GM19240 (cell line): ENCODE data around the gene MRPS9.
A peak's percentile ranks its signal among the peaks of the same experiment; 100 is the strongest.

Experiments
- DNase-seq: peaks from one replicate; pipeline ENCODE4 v3.0.0; 2011; ENCODE audit warnings: low spot score; ENCODE audit not compliant: insufficient read length

Gene MRPS9

DNA sequence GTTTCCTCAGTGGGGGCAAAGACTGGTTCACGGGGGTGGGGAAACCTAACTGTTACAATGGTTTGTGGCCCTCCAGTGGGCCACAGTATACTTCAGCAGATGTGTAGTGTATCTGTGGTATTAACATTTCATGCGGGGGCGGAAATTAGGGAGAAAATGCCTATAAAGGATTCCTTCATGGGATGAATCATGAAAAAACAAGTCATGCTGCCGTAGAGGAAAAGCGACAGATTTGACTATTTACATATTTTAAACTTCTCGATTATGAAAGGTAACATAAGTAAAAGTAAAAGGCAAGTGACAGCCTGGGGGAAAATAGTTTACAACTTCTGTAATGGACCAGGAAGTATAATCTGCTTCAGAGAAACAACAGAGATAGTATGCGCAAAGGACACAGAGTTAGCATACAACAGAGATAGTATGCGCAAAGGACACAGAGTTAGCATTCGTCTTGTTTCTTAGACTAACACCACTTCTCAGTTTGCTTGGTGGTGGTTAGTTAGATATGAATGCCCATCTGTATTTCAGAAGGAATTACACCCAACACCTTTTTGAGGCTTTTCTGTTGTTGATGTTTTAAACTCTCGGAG, 41.1 kb downstream of the MRPS9 start:
- DNase-seq, result no peak

GRCh38 chr2:105080461-105080860, 42.6 kb downstream of the MRPS9 start:
- no peak for DNase-seq

- DNase-seq, result no peak
Measured at GRCh38 chr2:105081006-105081601, 43.2 kb downstream of the MRPS9 start.

GRCh38 chr2:105082107-105082506, 44.2 kb downstream of the MRPS9 start:
- DNase-seq, result no peak

- DNase-seq, result no peak
Measured at GRCh38 chr2:105085525-105085924, 47.7 kb downstream of the MRPS9 start.

DNA sequence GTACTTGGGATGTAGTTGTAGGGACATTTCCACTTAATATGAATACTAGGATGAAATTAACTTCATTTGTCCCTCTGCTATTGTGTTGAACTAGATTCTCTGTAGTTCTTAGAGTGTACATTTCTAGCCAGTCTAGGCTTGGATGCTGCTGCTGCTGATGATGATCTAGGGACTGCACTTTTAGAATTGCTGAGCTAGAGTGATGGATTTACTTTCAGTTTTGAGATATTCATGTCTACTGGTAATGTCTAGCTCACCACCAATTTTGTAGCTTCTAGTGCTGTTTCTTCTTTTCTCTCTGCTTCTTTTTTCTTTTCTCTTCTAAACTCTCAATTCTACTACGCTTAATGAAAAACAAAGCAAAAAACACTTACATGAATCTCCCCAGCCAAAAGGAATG, 49.4 kb downstream of the MRPS9 start:
- DNase-seq, result no peak

- DNase-seq, result no peak
Measured at GRCh38 chr2:105090091-105090490, 52.2 kb downstream of the MRPS9 start.

DNA sequence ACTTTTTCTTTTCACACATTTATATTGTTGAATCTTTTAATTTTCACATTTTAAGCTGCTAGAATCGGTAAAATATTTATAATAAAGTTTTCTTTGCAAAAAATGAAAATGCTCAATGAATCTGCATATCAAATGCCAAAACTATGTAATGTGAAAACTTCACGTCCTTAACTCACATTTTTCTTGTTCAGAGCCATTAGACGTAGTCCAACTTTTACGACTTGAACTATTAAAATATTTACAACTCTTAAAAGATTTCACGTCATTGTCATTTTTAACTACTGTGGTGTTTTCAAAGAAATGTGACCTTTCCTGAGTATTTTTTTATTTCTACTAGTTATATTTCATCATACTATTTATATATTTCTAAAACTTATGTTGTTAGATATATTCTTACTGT, 54.9 kb downstream of the MRPS9 start:
- no peak for DNase-seq

DNA sequence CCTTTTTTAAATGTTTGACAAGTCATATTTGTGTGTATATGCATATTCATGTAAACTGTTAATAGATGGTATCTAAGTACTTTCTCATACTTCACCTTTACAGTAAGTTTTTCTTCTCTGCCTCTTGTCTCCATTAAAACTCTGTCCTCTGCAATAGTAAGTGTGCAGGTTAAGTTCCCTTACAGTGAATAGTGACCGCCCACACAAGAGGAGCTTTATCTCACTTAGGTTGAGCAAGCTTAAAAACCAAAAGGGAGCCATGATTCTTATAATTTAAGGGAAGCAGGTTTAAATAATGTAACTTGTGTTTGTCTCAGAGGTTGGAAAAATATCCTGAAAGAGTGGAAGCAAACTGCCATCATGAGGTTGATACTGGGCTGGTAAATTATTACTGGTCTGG, 61.3 kb downstream of the MRPS9 start:
- DNase-seq, result no peak

DNA sequence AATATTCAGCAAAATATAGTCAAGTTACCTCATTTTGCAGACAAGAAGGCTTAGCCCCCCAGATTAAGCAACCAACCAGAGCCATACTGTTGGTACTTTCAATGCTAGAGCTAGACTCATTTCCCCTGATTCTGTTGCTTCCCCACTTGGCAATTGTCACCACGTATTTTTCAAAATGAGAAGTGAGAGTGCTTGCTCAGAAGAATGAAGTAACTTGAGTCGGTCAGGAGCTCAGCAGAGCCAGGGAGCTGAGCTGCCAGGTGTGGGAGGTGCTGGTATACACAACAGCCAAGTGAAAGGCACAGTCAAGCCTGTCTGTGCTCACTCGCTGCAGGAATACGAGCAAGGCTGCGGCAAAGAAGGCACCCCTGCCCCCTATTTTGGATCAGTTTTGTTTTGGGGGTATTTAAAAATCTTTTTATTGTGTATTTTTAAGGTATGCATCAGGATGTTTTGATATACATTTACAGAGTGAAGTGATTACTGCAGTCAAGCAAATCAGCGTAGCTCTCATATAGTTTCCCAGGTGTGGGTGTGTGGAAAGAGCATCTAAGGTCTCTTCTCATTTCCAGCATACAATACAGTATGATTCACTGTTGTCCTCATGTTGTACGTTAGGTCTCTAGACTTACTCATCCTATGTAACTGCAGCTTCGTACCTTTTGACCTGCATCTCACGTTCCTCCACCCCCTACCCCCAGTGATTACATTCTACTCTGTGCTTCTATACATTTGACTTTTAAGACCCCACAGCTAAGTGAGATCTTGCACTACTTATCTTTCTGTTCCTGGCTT, 62.4 kb downstream of the MRPS9 start:
- DNase-seq, result no peak

DNA sequence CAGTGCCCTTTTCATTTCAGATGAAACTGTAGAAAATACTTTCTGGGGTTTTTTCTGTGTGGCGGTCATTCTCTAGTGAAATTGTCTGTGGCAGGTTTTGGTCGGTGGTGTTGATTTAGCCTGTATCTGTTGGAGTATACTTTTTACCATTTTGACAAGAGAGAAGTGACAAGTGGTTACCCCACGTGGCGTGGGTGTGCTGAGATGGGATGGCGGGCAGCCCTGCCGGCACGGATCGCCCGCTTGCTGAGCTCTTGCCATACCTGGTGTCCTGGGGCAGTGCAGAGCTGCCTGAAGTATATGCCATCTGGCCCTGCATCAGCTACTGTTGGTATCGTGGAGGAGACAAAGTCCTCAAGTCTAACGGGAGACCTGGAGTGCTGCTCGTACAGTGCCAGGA, 64.1 kb downstream of the MRPS9 start:
- no peak for DNase-seq

GRCh38 chr2:105102963-105103421, 65.1 kb downstream of the MRPS9 start:
- no peak for DNase-seq

DNA sequence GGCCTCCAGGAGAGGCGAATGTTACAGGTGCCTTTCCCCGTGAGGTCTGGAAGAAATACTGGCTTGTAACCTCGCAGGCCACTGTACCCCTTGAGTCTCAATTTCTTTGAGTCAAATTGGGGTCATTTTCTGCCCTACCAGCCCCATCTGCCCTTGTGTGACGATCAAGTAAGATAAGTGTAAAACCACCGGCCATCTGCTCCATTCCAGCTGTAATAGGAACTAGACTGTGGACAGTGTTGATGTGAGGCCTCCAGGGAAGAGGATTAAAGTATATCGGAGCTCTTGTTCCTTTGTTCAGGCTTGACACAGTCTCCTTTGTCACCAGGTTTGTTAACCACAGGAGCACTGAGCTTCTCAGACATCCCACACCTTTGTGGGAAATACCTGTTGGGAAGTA, 65.6 kb downstream of the MRPS9 start:
- no peak for DNase-seq

DNA sequence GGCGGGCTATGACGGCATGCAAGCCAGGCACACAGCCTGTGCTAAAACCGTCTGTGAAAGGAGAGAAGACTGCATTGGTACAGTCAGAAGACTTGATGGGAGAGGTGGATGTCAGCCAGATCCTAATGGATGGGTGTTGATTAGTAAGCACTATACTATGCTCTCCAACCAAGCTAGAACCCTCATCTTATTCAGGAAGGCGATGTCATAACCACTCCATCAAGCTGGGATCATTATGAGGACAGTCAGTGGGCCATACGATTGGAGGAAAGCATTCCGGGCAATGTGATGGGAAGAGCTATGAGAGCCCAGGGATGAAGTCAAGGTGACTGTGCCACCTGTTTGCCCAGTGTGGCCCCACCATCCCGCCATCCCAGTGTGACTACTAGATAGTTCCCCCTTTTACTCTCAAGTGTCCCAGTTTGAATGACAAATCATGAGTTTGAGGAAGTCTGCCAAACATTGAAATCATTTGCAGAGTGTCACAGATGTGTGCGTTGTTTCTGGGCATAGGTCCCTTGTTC, 66.4 kb downstream of the MRPS9 start:
- no peak for DNase-seq

DNA sequence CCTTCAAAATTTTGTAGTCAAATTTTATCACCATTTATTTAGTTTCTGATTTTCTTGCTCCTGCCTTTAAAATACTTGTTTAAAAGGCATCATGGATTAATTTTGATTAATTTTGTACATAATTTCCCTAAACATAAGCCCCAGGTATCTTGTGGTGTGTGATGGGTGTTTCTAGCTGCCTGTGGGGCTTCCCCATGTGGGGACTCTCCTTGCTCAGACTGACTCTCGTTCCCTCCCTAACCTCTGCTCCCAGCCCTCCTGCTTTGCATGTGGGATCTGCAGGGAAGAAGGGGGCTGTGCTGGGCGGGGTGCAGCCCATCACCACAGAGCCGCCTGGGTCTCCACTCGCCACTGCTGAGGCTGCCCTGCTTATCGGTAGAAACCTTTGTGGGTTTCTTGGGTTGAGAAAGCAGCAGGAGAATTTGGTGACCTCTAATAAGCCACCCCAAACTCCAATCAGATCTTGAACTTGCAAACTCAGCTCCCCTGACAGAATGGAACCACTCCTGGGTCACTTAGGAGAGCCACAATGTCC, 72.5 kb downstream of the MRPS9 start:
- DNase-seq, result no peak

DNA sequence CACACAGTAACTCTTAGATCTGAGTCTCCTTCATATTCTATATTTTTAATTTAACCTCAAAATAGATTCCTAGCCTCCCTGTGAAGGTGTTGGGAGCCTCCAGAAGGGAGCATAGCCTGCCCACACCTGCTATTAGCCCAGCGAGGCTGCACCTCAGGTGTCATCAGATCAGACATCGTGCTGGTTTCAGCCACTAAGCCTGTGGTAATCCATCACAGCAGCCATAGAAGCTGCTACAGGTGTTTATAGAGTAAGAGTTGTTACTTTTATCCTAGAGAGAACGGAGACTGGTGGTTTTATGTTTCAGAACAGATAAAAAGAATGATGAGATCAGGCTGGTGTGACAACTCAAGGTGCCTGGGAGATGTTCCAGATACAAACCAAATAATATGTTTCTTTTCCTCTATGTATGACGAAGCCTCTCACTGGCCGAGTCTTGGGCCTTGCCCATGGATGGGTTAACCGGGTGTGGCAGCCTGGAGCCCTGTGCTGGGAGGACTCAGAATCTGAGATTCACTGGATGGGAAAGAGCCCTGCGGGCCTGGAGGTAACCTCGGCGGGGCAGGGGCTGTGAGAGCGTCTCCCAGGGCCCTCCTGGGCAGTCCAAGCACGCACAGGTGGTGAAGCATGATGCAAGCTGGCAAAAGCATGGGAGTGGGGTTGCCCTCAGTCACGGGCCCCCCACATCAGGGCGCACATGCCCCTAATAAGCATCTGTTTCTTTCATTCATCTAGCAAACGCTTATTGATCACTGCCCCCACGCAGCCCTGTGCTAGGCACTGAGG, 73.7 kb downstream of the MRPS9 start:
- no peak for DNase-seq

- no peak for DNase-seq
Measured at GRCh38 chr2:105112345-105112744, 74.5 kb downstream of the MRPS9 start.

DNA sequence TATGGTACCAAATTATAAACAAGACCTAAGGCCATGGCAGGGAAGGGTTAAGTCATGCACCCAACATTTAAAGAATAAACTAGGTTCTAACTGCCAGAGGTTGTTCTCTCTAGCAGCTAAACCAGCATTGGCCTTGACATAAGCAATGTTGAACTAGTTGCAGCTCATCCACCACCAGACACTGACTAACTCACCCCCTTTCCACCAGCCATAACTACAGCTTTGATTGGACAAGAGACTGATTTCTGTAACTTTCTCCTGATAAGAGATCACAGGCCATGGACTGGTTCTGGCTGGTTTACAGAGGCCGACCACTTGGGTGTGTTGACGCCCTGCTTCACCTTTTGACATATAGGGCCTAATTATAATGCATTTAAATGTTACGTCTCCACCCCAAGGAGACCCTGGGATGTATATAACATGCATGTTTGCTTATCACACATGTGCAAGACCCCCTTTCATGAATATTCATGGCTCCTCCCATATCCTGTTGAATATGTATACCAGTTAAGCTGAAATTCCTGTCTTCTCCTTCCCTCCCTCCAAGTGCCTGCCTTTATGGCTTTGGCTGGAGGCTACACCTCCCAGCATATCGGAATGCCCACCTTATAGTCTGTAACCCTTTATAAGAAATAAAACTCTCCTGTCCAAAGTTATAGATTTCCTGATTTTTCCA, 75.9 kb downstream of the MRPS9 start:
- no peak for DNase-seq

GRCh38 chr2:105114551-105114950, 76.7 kb downstream of the MRPS9 start:
- peak; percentile 31 for DNase-seq

GRCh38 chr2:105116348-105116747, 78.5 kb downstream of the MRPS9 start:
- DNase-seq, result no peak

GRCh38 chr2:105117565-105117964, 79.7 kb downstream of the MRPS9 start:
- no peak for DNase-seq
